SU-DHL-6 (cell line): ENCODE data around the gene ZC3HAV1.
"Not testable (repeated sequence)": the region's sequence is repeated elsewhere in the genome, so short reads cannot be mapped to it uniquely, and the experiment has no call there.

Experiments used
- H2AFZ ChIP-seq: fragments of 200-600 bp; sonication (generic); 2 replicates; pipeline ENCODE4 v1.6.1; 2014; ENCODE audit warnings: low read depth, mild to moderate bottlenecking, moderate library complexity, mixed read lengths, antibody characterized with exemption, low read length; ENCODE audit not compliant: severe bottlenecking
- H3F3A ChIP-seq: fragments of 200-600 bp; shearing (Covaris generic); 2 replicates; pipeline ENCODE4 v1.6.0; 2016; ENCODE audit warnings: antibody characterized with exemption, mild to moderate bottlenecking; ENCODE audit not compliant: insufficient read depth
- H3K27ac ChIP-seq: fragments of 200-600 bp; sonication (generic); 2 replicates; pipeline ENCODE4 v1.5.1; 2016; ENCODE audit warnings: low read depth, mild to moderate bottlenecking, low read length, moderate library complexity, mixed read lengths
- H3K27me3 ChIP-seq: fragments of 200-600 bp; sonication (generic), shearing (Covaris generic); 2 replicates; pipeline ENCODE4 v1.6.0; 2014; ENCODE audit warnings: mild to moderate bottlenecking, low read length
- H3K36me3 ChIP-seq: fragments of 200-600 bp; sonication (generic); 2 replicates; pipeline ENCODE4 v1.6.1; 2014; ENCODE audit warnings: mild to moderate bottlenecking, low read length, mixed read lengths
- H3K4me2 ChIP-seq: fragments of 300-600, 200-600 bp; shearing (Covaris generic), sonication (generic); 2 replicates; pipeline ENCODE4 v1.6.0; 2014; ENCODE audit warnings: low read length, low read depth, mild to moderate bottlenecking; ENCODE audit not compliant: poor library complexity, severe bottlenecking
- H3K4me3 ChIP-seq: fragments of 200-600 bp; sonication (generic); 2 replicates; pipeline ENCODE4 v1.5.1; 2014; ENCODE audit warnings: antibody characterized with exemption, low read length, mild to moderate bottlenecking, mixed read lengths; ENCODE audit not compliant: insufficient read depth, poor library complexity, severe bottlenecking
- H3K79me2 ChIP-seq: fragments of 200-600 bp; sonication (generic); 2 replicates; pipeline ENCODE4 v1.6.1; 2014; ENCODE audit warnings: mild to moderate bottlenecking, low read length, moderate library complexity; ENCODE audit not compliant: insufficient read depth
- H3K9ac ChIP-seq: fragments of 200-600 bp; sonication (generic); 2 replicates; pipeline ENCODE4 v1.7.0; 2014; ENCODE audit warnings: mild to moderate bottlenecking, low read length
- H3K9me2 ChIP-seq: fragments of 200-600 bp; sonication (generic); replicated peaks from 2 replicates; pipeline ENCODE4 v1.6.1; 2014; ENCODE audit warnings: low read length; ENCODE audit not compliant: insufficient read depth
- H3K9me3 ChIP-seq: fragments of 200-600 bp; sonication (generic); 2 replicates; pipeline ENCODE4 v1.6.1; 2014; ENCODE audit warnings: low read length, mixed read lengths; ENCODE audit not compliant: insufficient read depth
- H4K20me1 ChIP-seq: fragments of 200-600 bp; sonication (generic); 2 replicates; pipeline ENCODE4 v1.6.1; 2014; ENCODE audit warnings: low read depth, mild to moderate bottlenecking, antibody characterized with exemption, low read length, moderate library complexity, mixed read lengths
- EZH2phosphoT487 ChIP-seq: fragments of 200-600 bp; sonication (generic), shearing (Covaris generic); conservative IDR thresholded peaks from 2 replicates; pipeline ENCODE4 v1.6.1; 2018; ENCODE audit warnings: mild to moderate bottlenecking, antibody characterized with exemption, low read length, moderate library complexity, mixed read lengths
- TF ChIP-seq, protein P1 (sequence below): fragments of 200-600 bp; sonication (generic); IDR thresholded peaks from one replicate; pipeline ENCODE4 v1.5.1; 2017; ENCODE audit warnings: antibody characterized with exemption, mild to moderate bottlenecking, low read length, moderate library complexity; ENCODE audit not compliant: insufficient read depth, poor library complexity, severe bottlenecking

The ZC3HAV1 gene

DNA sequence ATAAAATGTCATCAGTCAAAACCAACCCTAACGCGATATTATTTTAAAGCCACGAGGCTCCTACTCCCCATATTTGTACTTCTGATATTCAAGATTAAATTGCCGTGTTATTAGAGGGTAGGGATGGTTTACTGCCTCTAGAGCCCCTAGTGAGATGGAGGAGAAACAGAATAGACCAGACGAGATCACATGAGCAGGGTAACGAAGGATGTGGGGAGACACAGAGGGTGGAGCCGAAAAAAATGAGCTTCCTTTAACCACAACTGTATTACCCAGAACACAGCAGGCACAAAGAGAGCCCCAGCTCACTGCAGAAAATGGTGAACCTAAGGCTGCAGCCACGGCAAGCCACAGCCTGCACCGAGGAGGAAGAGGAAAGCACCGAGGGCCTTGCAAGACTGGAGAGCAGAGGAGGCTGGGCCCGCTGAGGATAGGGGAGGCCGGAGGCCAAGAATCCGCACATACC is 14.3 kb downstream of the ZC3HAV1 start:
- no peaks in the 10 kb centered on the region for H3K36me3 ChIP-seq
- H3K79me2 ChIP-seq = peaks cover 62% of the 10 kb centered on the region
- no peaks in the 10 kb centered on the region for H3K9me3 ChIP-seq
- H2AFZ ChIP-seq = peak overlapping the region; percentile 3
- no peaks in the 10 kb centered on the region for H3K27me3 ChIP-seq
- peak overlapping the region; percentile 5 for H3K4me3 ChIP-seq
- TF ChIP-seq EZH2phosphoT487 = no peak
- TF ChIP-seq, protein P1, sequence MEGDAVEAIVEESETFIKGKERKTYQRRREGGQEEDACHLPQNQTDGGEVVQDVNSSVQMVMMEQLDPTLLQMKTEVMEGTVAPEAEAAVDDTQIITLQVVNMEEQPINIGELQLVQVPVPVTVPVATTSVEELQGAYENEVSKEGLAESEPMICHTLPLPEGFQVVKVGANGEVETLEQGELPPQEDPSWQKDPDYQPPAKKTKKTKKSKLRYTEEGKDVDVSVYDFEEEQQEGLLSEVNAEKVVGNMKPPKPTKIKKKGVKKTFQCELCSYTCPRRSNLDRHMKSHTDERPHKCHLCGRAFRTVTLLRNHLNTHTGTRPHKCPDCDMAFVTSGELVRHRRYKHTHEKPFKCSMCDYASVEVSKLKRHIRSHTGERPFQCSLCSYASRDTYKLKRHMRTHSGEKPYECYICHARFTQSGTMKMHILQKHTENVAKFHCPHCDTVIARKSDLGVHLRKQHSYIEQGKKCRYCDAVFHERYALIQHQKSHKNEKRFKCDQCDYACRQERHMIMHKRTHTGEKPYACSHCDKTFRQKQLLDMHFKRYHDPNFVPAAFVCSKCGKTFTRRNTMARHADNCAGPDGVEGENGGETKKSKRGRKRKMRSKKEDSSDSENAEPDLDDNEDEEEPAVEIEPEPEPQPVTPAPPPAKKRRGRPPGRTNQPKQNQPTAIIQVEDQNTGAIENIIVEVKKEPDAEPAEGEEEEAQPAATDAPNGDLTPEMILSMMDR = no peak
- peak overlapping the region; percentile 37 for H3K9ac ChIP-seq
- H3K27ac ChIP-seq = peak overlapping the region; percentile 68
- H3K4me2 ChIP-seq = peak overlapping the region; percentile 60
- H3K9me2 ChIP-seq = no peaks in the 10 kb centered on the region
- no peaks in the 10 kb centered on the region for H4K20me1 ChIP-seq
- H3F3A ChIP-seq = peaks cover 14% of the 10 kb centered on the region

DNA sequence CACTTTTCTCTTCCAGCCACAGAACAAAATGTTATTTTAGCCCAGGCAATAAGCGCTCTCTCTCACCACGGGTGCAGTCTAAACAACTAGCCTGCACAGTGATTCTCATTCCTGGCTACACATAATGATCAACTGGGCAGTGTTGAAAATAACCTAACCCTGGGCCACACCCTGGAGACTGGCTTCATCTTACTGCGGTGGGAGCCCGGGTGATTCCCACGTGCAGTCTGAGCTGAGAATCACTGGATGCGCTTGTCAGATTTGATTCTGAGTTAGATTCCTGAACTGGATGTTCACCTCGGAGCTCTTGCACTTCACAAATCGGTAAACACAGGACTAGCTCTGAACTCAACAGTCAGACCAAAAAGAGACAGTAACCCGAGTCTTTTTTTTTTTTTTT is 14.9 kb downstream of the ZC3HAV1 start:
- peak overlapping the region; percentile 68 for H3K27ac ChIP-seq
- peak overlapping the region; percentile 3 for H2AFZ ChIP-seq
- TF ChIP-seq EZH2phosphoT487 = no peak
- TF ChIP-seq, protein P1 = no peak
- H3K9ac ChIP-seq = peak overlapping the region; percentile 37
- peak overlapping the region; percentile 5 for H3K4me3 ChIP-seq
- no peaks in the 10 kb centered on the region for H3K9me3 ChIP-seq
- H3K36me3 ChIP-seq = no peaks in the 10 kb centered on the region; the same call in 1 of the 2 replicates
- no peaks in the 10 kb centered on the region for H3K9me2 ChIP-seq
- H3K27me3 ChIP-seq = no peaks in the 10 kb centered on the region
- peaks cover 58% of the 10 kb centered on the region for H3K79me2 ChIP-seq
- peaks cover 14% of the 10 kb centered on the region for H3F3A ChIP-seq
- H4K20me1 ChIP-seq = no peaks in the 10 kb centered on the region
- H3K4me2 ChIP-seq = peak overlapping the region; percentile 60

DNA sequence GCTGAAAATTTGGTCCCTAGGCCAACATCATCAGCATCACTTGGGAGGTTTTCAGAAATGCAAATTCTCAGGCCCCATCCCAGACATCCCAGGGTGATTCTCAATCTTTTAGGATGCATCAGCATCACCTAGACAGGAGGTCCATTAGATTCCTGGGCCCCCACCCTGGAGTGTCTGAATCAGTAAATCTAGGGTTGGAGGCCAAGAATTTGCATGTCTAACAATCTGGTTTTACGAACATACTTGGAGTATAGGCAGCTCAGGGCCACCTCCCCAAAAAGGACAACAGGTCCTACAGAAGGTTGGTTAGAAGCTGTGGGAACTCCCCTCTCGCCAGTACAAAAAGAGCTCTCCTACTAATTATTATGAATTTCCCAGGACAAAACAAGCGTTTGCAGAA is 15.5 kb downstream of the ZC3HAV1 start:
- H2AFZ ChIP-seq = no peak overlapping the region
- peaks cover 9% of the 10 kb centered on the region for H3F3A ChIP-seq
- no peaks in the 10 kb centered on the region; the same call in 1 of the 2 replicates for H3K36me3 ChIP-seq
- H4K20me1 ChIP-seq = no peaks in the 10 kb centered on the region
- TF ChIP-seq, protein P1 = no peak
- no peak for TF ChIP-seq EZH2phosphoT487
- peak overlapping the region; percentile 60 for H3K4me2 ChIP-seq
- peaks cover 52% of the 10 kb centered on the region for H3K79me2 ChIP-seq
- no peak overlapping the region for H3K4me3 ChIP-seq
- H3K9me2 ChIP-seq = no peaks in the 10 kb centered on the region
- H3K27ac ChIP-seq = no peak overlapping the region
- H3K9me3 ChIP-seq = no peaks in the 10 kb centered on the region
- H3K27me3 ChIP-seq = no peaks in the 10 kb centered on the region
- H3K9ac ChIP-seq = no peak overlapping the region

DNA sequence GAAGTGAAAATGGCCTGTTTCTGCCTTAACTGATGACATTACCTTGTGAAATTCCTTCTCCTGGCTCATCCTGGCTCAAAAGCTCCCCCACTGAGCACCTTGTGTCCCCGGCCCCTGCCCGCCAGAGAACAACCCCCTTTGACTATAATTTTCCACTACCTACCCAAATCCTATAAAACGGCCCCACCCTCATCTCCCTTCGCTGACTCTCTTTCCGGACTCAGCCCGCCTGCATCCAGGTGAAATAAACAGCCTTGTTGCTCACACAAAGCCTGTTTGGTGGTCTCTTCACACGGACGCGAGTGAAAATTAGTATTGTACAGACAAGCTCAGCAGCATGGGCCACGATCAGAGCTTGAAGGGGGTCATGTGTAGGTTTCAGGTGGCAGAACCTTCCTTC is 16.0 kb downstream of the ZC3HAV1 start:
- H3K4me3 ChIP-seq, H2AFZ ChIP-seq, H3K27ac ChIP-seq, H3K9me3 ChIP-seq, H4K20me1 ChIP-seq, H3K36me3 ChIP-seq, H3K9ac ChIP-seq, H3K4me2 ChIP-seq, H3F3A ChIP-seq, H3K27me3 ChIP-seq, H3K9me2 ChIP-seq: not testable (repeated sequence)
- peaks cover 47% of the 10 kb centered on the region for H3K79me2 ChIP-seq
